Measurements from ENCODE around the gene ARHGAP22.

Gene ARHGAP22

DNA sequence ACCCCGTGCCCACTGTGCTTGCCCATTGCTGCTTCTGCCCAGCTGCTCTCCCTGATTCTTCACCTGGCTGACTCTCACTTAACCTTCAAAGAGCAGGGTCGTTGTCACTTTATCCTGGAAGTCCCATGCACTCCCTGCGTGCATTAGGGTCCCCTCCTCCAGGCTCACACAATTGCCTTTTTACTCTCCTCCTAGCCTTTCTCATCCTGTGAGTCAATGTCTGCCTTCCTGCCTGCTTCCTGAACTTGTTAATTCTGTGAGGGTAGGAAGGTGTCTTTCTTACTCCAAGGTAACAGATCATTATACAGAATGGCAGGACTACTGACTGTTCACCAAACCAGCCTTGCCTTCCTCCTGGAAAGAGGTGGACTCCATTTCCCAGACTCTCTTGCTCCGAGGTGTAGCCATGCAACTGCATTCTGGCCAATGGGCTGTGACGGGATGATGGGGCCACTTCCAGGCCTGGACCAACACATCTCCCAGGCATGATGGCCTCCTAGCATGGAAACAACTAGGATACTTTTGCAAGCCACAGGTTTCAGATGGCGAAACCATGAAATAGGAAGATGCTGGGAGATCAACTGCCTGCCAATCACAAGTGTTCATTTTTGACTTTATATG, 54.7 kb downstream of the ARHGAP22 start:
- DNase-seq: no peak

DNA sequence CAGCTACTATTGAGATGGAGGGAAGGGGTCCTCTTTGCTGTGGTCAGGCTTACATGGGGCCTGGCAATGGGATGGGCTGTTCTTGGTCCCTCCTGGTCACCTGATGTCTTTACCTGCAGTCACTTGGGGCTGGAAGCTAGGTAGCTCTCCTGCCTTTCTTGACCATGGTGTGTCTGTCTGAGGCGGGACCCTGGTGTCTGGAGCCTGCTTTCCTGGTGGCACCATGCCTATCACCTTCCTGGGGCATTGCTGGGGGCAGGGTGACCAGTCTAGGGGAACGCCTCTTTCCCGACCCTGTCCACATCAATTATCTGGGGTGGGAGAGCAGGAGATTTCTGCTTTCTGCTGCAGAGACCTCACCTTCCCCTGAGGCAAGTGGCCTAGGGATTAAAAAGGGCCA, 55.6 kb downstream of the ARHGAP22 start:
- no peak for DNase-seq

DNA sequence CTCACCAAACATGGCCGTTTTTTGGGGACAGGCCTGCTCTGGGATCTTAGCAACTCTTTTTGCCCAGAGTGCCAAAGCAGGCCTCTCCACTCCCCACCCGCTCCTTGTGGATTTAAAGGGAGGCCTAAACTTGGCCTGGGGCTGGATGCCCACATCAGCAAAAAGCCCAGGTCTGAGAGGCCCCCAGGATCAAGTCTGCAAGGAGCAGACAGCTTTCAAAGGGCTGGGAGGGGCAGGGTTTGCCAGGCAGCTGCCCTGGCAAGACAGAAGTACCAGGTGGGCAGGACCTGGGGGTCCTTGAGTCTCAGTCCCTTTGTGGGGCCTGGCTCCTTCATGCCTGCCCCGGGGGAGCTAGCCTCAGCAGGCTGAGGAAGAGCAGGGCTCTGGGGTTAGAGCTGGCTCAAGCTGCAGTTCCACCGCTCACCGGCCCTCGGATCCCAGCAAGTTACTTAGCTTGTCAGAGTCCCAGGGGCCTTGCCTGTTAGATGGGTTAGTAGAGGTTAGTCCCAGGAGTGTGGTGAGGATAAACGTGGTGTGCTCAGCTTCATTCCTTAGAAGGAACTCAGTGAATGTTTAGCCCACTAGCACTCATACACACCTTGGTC, 56.2 kb downstream of the ARHGAP22 start:
- DNase-seq: no peak

DNA sequence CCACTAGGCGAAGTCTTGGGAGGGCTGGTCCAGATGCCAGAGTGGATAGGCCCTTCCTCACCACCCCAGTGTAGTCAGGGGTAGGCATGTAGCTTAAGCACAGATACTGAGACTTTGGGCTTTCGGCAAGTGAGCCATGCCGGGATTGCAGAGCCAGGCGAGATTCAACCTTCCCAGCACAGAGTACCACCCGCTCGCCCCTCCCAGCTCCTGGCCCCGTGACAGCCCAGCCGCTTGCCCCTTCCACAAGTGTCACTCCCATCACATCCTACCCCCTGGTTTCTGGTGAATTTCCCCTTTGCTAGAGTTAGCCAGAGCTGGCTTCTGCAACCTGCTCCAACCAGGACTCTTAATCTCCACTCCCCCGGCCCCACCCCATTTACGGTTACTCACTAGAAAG, 56.9 kb downstream of the ARHGAP22 start:
- DNase-seq: no peak

DNA sequence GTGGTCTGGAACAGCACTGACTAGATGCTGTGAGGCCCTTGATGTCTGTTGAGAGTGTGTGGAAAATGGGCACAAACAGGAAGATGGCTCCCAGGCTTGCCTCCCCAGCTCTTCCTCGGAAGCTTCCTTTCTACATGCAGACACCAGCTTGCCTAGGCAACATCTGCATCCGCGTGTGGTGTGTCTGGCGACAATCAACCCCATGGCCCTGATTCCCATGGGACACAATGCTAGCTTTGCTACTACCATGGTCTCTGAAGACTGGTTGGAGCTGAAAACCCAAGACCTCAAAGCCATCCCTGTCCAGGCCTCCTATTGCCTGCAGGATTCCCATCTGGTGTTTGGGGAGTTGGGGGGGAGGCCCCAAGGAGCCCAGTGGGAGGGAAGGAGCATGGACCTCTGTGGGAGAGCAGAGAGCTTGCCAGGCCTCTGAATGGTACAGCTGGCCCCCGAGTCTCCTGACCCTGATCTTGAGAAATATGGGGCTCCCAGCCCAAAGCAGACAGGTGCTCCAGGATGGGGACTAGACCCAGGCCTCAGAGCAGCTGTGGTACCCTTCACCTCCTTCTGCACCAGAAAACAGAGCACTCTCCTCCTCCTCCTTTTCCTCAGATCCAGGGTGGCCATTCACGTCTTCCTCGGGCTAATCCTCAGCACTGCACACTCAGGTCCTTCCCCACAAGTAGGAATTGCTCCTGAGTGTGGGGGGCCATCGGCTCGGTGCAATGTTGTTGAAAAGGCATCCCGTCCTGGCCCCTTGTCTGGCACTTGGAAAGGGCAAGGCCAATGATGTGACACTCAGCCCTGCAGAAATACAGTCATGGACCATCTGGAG, 57.6 kb downstream of the ARHGAP22 start:
- no peak for DNase-seq

DNA sequence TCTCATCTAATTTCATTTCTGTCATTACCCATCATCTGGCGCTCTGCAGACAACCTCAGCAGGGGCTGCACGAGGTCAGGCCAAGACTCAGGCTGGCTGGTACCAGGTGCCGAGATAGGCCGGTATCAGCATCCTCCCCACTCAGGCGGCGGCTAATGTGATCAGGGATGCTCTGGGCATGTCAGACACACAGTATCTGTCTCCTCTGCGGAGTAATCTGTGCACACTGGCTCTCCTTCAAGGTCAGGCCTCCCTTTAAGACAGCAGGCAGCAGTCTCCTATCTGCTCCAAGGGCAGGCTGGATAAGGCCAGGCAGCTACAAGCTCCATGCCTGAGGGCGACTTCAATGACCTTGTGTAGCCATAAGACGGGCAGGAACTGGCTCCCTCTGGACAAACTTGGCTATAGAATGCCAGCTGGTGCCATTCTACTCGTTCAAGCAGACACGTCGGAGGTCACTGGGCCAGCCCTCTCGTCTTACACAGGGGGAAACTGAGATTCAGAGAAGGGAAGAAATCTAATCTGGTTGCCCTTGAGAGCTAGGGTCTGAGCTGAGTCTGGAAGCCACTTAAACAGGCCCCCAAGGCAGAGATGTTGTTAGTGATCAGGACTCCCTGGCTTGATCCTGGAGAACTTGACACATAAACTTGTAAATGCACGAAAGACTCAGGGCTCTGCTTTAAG, 59.3 kb downstream of the ARHGAP22 start:
- DNase-seq: no peak

DNA sequence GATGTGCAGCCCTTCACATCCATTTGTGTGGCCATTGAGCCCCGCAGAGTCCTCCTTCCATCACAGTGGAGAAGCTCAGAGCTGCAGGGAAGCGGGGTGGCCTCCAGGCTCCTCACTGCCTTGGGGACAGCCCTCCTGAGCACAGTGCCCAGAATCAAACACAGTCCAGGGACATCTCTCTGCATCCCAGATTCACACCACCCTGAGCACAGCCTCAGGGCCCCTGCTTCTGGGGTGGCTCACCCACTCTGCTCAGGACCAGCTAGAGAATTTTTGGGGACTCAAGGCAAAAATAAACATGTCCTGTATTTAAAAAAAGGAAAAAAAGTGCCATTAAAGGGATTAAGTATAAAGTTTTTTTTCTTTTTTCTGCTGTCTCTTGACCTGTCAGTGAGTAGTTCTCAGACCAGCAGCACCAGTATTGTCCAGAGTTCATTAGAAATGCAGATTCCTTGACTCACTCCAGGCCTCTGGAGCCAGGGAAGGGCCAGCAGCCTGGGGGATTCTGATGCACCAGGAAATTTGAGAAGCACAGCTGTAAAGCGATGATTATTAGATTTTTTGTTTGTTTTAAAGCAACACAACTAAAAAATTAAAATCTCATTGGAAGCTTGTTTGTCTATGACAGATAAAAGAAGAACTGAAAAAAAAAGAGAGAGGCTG, 61.6 kb downstream of the ARHGAP22 start:
- no peak for DNase-seq

DNA sequence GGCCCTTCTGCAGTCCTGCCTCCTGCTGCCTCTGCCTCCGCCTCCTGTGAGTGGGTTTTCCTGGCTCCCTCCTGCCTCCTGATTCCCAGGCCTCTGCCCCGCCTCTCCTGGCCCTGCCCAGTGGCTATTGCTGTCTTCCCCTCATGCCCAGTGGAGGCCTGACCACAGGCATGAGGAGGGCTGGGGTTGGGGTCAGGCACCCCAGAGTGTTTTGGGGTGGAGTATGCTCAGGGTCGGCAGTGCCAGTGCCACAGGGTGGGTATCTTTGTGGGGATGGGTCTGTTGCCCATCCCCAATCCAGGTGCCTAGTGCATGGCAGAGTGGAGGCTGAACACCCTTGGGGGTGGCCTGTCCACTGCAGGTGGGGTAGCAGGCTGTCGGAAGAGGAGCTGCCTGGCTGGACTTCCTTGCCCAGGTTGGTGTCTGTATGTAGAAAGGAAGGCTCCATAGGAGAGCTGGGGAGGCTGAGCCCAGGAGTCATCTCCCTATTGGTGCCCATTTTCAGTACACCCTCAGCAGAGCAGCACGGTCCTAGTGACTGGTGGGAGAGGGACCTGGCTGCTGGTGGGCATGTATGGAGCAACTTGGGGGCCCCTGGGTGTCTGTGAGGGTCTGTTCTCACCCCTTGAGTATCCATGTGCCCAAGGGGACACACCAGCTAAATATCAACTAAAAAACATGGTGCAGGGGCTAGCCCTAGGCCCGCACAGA, 62.2 kb downstream of the ARHGAP22 start:
- no peak for DNase-seq

DNA sequence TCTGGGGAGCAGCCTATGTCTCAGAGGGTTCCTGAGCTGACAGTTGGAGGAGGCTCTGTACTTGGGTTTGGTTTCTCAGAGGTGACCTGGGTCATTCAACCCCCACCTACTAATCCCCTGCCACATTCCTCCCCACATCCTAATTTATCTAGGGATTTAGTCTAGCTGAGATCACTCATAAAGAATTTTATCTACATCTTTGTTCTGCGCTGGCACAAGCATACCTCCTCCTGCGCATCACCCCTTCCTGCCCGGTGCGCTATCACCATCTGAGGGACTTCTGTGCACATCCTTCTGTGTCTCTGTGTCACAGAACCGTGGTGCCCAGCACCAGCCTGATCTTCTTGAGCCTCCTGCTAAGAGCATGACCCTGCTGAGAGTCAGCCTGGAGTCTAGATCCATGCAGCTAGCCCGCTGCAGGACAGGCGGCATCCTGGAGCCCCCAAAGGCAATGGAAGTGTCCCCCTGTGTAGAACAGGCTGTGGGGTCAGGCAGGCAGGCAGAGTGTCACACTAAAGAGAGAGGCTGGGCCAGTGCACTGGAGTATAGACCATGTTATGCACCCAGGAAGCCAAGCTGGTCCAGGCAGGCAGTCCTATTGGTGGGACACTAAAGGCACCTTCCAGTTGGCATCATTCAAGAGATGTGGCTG, 63.6 kb downstream of the ARHGAP22 start:
- no peak for DNase-seq

DNA sequence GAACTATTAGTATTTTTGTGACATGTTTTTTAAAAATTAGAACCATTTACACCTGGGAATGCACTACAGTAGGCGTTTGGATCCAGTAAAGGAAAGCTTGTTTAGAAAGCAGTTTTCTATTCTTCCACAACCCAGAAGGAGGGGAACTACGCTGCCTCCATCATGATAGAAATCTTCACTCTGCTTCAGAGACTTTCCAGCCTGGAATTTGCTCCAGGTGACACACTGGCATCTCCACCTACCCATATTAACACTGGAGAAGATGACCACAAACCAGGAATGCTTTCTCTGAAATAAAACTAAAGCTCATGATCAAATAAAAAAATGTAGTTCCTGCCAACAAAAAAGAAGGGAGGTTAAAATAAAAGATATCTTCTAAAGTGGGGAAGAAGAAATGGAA, 66.3 kb downstream of the ARHGAP22 start:
- no peak for DNase-seq

DNA sequence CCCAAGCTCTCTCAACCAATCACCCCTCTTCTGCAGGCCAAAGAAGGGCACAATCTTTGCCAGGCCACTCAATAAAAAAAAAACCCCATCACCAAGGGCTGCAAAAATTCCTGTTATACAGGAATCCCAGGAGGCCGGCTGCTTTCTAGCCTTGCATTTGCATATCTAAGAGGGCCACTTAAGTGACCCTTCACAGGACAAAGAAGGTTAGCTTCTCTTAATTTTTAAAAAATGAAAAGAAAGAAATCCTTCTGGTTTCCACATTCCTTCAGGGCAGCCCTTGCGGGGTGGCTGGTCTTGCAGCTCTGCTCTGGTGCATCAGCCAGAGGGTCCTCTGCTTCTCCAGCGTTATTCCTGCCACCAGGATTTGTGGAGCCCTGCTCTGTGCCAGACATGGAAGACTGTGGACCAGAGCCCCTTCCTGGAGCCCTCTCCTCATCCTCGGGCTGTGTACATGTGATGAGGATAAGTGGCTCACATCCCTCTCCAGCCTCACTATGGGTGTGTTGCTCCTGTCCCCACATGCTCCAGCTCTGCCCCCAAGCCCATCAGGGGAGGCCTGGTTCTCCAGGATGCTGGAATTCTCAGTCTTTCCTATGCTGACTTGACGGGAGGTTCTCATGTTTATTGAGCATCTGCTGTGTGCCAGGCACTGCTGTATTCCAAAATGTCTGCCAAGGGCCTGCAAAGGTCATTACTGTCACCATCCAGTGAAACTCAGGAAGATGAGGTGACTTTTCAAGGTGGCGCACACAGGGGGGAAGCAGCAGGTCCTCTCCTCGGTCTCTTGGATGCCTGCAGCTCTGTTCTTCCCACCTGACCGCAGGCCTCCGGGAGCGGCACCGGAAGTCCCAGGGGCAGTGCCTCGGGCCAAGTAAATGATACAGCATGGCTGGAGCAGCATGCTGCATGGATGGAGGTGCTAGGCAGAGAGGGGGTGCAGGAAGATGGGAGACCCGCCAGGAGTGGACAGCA, 67.7 kb downstream of the ARHGAP22 start:
- no peak for DNase-seq

DNA sequence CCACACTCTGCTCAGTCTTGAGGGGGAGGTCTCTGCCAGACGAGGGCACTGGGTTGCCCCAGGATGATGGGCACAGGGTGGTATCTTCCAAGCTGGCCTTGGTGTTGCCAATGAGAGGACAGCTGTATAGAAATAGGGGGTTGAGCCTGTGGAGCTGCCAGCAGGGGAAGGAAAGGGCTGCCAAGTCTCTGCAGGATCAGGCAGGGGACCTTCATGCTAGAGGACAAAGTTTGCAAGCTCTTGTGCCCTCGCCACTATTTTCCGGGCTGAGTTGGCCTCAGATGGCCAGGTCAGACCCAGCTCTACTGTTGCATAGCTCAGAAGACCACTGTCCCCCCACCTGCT, 68.7 kb downstream of the ARHGAP22 start:
- DNase-seq: no peak

DNA sequence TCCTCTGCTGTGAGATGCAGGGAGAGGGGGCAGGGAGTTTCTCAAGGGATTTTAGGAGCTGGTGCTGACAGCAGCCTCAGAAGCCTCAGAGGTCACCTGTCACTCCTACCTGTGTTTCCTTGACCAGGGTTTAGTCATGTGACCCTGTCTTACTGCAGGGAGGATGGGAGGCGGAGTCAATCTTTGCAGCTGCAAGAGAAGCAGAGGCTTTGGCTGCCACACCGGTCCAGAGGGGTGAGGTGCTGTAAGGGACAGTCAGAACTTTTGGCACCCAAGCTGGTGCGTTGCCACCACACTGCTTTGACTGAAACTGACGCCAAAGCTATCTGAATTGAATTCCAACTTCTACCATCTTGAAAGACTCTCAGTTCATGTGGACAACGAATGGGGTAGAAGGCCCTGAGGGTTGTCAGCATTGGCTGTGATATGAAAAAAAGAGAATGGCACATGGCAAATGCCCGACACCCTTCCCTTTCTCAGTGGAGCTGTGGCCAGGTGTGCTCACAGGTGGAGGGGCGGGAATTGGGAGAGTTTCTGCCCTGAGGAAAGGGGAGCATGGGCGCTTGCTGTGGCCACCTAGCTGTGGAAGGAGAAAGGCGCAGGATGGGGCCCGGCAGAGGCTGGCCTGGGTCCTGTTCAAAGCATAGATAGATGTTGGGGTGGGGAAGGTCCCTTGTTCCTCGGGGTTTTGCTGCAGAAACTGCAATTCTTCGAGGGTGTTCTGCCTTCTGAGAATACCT, 69.3 kb downstream of the ARHGAP22 start:
- no peak for DNase-seq

DNA sequence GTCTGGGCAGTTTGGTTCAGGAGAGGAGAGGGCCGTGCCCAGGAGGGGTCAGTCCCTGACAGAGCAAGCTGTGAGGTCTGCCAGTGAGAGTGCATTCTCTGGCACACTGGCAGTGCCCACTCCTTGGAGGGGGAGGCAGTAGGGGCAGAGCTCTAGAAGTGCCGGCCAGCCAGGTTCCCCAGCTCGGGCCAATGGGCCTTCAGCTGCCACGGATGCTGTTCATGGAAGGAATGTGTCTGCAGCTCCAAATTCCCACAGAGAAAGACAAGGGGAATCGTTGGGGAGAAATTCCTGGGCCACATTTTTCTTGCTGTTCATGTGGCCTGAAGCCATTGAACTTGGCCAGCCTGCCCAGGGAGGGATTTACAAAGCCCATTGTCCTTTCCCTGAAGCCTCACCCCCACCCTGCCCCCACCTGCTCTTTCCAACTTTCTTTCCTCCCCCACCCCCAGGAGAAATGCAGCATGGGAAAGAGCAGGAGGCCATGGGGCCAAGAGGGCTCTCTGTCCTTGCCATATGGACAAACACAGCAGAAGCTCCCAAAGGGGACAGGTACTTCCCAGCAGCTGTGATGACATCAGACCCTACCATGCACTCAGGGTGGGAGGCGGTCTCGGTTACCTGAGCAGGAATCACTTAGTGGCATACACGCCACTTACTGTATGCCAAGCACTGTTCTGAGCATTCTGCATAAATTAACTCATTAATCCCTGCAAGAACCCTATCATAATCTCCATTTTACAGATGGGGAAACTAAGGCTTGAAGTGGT, 70.7 kb downstream of the ARHGAP22 start:
- DNase-seq: no peak

DNA sequence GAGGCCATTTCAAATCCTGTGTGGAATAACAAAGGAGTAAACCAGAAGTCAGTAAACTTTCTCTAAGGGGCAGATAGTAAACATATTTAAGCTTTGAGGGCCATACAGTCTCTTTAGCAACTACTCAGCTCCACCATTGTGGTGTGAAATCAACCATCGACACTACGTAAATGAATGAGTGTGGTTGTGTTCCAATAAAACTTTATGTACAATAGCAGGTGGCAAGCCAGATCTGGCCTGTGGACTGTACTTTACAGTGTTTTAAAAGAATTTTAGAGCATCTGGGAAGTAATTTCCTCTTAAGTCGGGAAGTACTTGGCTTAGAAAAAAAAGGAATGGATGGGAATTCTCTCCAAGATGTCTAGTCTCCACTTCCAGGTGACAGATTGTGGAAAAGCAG, 71.3 kb downstream of the ARHGAP22 start:
- no peak for DNase-seq

DNA sequence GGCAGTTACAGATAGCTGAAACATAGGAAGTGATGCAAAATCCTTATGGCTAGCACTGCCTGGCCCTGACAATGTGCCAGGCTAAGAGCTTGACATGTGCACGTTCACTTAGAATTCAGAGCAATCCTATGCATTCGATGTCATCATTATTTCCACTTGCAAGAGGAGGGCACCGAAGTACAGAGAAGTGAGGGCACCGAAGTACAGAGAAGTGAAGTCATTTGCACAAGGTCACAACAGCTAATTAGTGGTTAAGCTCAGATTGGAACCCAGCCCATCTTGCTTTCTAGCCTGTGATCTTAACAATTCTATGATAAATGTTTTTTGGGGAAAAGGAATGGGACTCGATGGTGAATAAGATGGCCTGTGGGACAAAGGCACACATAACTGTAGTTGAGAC, 73.4 kb downstream of the ARHGAP22 start:
- no peak for DNase-seq

DNA sequence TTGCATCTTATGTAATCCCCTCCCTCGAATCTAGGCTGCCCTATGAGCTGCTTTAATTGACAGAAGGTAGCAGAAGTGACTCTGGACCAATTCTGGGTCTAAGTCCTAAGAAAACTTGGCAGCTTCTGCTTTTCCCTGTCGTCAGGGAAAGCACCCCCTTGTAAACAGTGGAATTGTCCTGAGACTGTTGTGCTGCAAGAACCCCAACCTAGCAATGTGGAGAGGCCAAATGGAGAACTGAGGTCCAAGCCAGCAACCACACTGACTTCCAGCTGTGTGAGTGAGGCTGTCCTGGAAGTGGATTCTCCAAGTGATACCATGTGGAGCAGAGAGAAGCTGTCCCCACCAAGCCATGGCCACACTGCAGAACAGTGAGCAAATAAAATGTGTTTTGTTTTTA, 75.5 kb downstream of the ARHGAP22 start:
- DNase-seq: no peak

DNA sequence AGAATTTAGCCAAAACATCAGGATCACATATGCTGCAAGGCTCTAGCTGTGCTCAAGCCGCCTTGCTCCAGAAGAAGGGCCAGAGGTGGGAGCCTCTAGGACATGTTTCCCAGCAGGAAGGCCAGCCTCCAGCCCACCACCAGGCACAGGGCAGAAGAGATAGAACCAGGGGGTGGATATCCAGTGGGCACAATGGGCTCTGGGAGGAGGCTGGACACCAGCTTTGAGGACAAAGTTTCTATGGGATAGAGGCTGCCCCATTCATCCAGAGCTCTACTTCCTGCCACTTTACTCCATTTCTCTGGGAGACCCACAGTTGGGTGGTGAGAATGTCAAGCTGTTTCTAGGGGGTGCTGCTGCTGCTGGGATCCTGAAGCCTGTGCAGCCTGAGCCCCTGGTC, 77.1 kb downstream of the ARHGAP22 start:
- DNase-seq: no peak

DNA sequence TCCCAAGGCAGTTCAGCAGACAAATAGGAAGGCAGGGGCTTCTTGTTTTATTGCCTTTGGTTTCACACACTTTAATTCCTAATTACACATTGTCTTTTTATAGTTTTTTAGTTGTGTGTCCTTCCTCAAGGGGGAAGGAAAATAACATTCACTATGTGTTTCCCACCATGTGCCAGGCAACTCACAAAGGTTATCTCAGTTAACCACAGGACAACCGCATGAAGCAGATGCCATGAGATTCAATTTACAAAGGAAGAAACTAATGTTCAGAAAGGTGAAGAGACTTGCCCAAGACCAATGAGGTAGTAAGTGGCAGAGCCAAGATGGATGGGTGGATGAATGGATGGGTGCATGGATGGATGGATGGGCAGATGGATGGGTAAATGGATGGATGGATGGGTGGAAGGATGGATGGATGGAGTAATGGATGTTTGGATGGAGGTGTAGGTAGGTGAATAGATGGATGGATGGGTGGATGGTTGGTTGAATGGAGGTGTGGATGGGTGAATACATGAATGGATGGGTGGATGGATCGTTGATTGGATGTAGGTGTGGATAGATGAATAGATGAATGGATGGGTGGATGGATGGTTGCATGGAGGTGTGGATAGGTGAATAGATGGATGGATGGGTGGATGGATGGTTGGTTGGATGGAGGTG, 77.9 kb downstream of the ARHGAP22 start:
- DNase-seq: no peak

Data from NCI-H2081 treated with DMSO at 0.1 percent for 48 hours (cell line).